ENCODE measurements around the gene CD99. TPM values are rescaled to one million over a fixed set of nuclear protein-coding genes. Genes with fewer than 3 reads are reported as not detected.

Gene CD99
- polyA plus RNA-seq, 3 donors: 159 to 217 (median 184) TPM

GRCh38 chrX:2717312-2717711 lies 26.2 kb downstream of the CD99 start:
- H3K9ac ChIP-seq (ENCODE audit: insufficient read depth, low read length, poor library complexity, severe bottlenecking): no peak overlapping the region
- H3K4me1 ChIP-seq (ENCODE audit: control insufficient read depth in 1 of 2, insufficient read depth in 2 of 2, low read length in 2 of 2): no peaks in the 10 kb centered on the region
- Mint-ChIP-seq H3K27ac (peak overlapping the region in 3 of 7 donors; percentile 30 to 67 (median 42)), H3K4me3 (no peak overlapping the region), H3K27me3 (ENCODE audit: low read depth in 3 of 3) (no peaks in the 10 kb centered on the region), H3K4me1 (peaks cover 2% of the 10 kb centered on the region), H3K9me3 (peaks cover 0 to 2% (median 0%) of the 10 kb centered on the region in 7 donors), H3K36me3 (peaks cover 69 to 76% of the 10 kb centered on the region in 2 donors)
- no peak overlapping the region for H3K4me2 ChIP-seq (replicated peaks; ENCODE audit: extremely low read depth, low read length, poor library complexity, severe bottlenecking)
- no peak overlapping the region for H3K27ac ChIP-seq (ENCODE audit: low read depth in 1 of 2, low read length in 2 of 2)
- TF ChIP-seq, protein P1, sequence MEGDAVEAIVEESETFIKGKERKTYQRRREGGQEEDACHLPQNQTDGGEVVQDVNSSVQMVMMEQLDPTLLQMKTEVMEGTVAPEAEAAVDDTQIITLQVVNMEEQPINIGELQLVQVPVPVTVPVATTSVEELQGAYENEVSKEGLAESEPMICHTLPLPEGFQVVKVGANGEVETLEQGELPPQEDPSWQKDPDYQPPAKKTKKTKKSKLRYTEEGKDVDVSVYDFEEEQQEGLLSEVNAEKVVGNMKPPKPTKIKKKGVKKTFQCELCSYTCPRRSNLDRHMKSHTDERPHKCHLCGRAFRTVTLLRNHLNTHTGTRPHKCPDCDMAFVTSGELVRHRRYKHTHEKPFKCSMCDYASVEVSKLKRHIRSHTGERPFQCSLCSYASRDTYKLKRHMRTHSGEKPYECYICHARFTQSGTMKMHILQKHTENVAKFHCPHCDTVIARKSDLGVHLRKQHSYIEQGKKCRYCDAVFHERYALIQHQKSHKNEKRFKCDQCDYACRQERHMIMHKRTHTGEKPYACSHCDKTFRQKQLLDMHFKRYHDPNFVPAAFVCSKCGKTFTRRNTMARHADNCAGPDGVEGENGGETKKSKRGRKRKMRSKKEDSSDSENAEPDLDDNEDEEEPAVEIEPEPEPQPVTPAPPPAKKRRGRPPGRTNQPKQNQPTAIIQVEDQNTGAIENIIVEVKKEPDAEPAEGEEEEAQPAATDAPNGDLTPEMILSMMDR (IDR thresholded peaks at IDR 0.05): no peak
- H4K20me1 ChIP-seq (ENCODE audit: insufficient read depth, low read length): peaks cover 11% of the 10 kb centered on the region
- no peaks in the 10 kb centered on the region for H3K27me3 ChIP-seq (ENCODE audit: control insufficient read depth in 2 of 2, insufficient read depth in 2 of 2, low read length in 2 of 2)
- no peak overlapping the region for H3K4me3 ChIP-seq (replicated peaks in 1 of 3; ENCODE audit: low read depth in 2 of 3, low read length in 3 of 3)
- no peaks in the 10 kb centered on the region for H3K9me3 ChIP-seq (replicated peaks in 1 of 2; ENCODE audit: control insufficient read depth in 1 of 2, insufficient read depth in 1 of 2, low read length in 2 of 2)
- no peak overlapping the region for H2AFZ ChIP-seq (ENCODE audit: insufficient read depth, low read depth, low read length, poor library complexity, severe bottlenecking)
- intact Hi-C loops (cut with micrococcal nuclease): loop anchor here in 1 of 2 donors (5.0 kb wide), 1 partner anchor 70 kb away; no protein-coding TSS in a partner anchor
- DNase-seq: no peak
- WGBS (ENCODE audit: insufficient coverage): 18% methylated on average over 5 of the region's 5 CpGs
- peaks cover 64 to 96% of the 10 kb centered on the region in 2 donors for H3K36me3 ChIP-seq (replicated peaks in 1 of 2; ENCODE audit: control insufficient read depth in 1 of 2, insufficient read depth in 2 of 2, low read length in 2 of 2)
- H3K79me2 ChIP-seq (ENCODE audit: insufficient read depth, low read length): peaks cover 14% of the 10 kb centered on the region

DNA sequence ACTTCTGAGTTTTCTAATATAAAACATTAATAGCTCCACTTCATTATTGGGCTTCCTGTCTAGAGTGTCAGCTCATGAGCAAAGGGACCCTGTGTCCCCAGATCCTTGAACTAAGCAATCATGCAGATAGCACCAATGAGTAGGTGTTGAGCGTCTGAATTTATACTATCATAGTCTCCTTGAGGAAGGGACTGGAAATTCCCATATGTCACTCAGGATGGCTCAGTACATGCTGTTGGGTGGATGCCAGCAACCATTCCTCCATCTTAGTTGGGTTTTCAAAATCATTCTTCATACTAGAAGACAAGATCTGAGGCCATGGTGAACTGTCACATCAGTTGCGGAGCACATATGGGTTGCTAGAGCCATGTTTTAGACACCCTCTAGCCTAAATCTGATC lies 27.7 kb downstream of the CD99 start:
- H4K20me1 ChIP-seq (ENCODE audit: insufficient read depth, low read length): no peaks in the 10 kb centered on the region
- H2AFZ ChIP-seq (ENCODE audit: insufficient read depth, low read depth, low read length, poor library complexity, severe bottlenecking): no peak overlapping the region
- WGBS (ENCODE audit: insufficient coverage): no CpG with 5 or more reads among the region's 2 CpGs
- no peak overlapping the region for H3K27ac ChIP-seq (ENCODE audit: low read depth in 1 of 2, low read length in 2 of 2)
- no peak overlapping the region for H3K4me2 ChIP-seq (replicated peaks; ENCODE audit: extremely low read depth, low read length, poor library complexity, severe bottlenecking)
- Mint-ChIP-seq H3K4me1 (peaks cover 2% of the 10 kb centered on the region), H3K27me3 (ENCODE audit: low read depth in 3 of 3) (no peaks in the 10 kb centered on the region), H3K4me3 (no peak overlapping the region), H3K36me3 (peaks cover 84 to 91% of the 10 kb centered on the region in 2 donors), H3K9me3 (peaks cover 0 to 2% (median 0%) of the 10 kb centered on the region in 7 donors), H3K27ac (peak overlapping the region in 3 of 7 donors; percentile 34 to 72 (median 58))
- H3K4me1 ChIP-seq (ENCODE audit: control insufficient read depth in 1 of 2, insufficient read depth in 2 of 2, low read length in 2 of 2): no peaks in the 10 kb centered on the region
- intact Hi-C loops (cut with micrococcal nuclease): loop anchor here in 1 of 2 donors (5.0 kb wide), 1 partner anchor 72 kb away; no protein-coding TSS in a partner anchor
- DNase-seq: peak in 1 of 3 donors; percentile 36
- H3K36me3 ChIP-seq (replicated peaks in 1 of 2; ENCODE audit: control insufficient read depth in 1 of 2, insufficient read depth in 2 of 2, low read length in 2 of 2): peaks cover 76 to 96% of the 10 kb centered on the region in 2 donors
- no peaks in the 10 kb centered on the region for H3K79me2 ChIP-seq (ENCODE audit: insufficient read depth, low read length)
- H3K4me3 ChIP-seq (replicated peaks in 1 of 3; ENCODE audit: low read depth in 2 of 3, low read length in 3 of 3): no peak overlapping the region
- H3K9me3 ChIP-seq (replicated peaks in 1 of 2; ENCODE audit: control insufficient read depth in 1 of 2, insufficient read depth in 1 of 2, low read length in 2 of 2): no peaks in the 10 kb centered on the region
- H3K27me3 ChIP-seq (ENCODE audit: control insufficient read depth in 2 of 2, insufficient read depth in 2 of 2, low read length in 2 of 2): no peaks in the 10 kb centered on the region
- TF ChIP-seq, protein P1 (IDR thresholded peaks at IDR 0.05): no peak
- no peak overlapping the region for H3K9ac ChIP-seq (ENCODE audit: insufficient read depth, low read length, poor library complexity, severe bottlenecking)

Measured in CD14-positive monocyte (primary cell).